Fibroblast of skin of left biceps (primary cell): ENCODE results near the gene TESK2.
"Not testable (repeated sequence)": the region's sequence is repeated elsewhere in the genome, so short reads cannot be mapped to it uniquely, and the experiment has no call there.

Experiments used
- DNase-seq, 2 experiments: peaks; one replicate each; pipeline ENCODE4 v3.0.0-alpha.2; 2013; ENCODE audit warnings: low read depth in 2 of 2

TESK2 gene

GRCh38 chr1:45510036-45510971, 19.3 kb upstream of the TESK2 start:
- DNase-seq, result no peak

- no peak for DNase-seq
Measured at GRCh38 chr1:45508295-45509151, 17.6 kb upstream of the TESK2 start.

DNA sequence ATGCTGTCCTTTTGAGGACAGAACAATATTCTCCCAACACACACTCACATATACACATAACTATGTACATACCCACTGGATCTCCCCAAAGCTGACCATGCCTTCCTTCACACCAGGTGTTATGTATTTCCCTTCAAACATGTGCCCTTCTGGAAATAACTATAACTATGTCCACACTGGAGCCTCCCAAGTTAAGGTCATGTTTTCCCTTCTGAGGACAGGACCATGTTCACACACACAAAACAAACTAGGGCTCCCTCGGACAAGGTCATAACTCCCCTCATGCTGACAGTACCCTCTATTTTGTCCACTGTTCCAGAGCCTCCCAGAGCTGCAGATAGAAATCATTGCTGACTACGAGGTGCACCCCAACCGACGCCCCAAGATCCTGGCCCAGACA, 16.9 kb upstream of the TESK2 start:
- no peak for DNase-seq

DNA sequence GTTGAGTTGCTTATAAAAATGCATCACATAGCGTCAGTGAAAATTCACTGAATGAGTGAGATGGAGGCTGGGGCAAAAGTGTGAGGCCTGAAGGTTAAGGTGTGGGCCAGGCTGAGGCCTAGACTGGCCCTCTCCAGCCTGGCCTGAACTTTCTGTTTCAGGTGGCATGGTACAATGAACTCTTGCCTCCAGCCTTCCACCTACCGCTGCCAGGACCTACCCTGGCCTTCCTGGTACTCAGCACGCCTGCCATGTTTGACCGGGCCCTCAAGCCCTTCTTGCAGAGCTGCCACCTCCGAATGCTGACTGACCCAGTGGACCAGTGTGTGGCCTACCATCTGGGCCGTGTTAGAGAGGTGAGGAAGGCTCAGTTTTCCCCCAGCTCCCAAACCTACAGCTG, 16.2 kb upstream of the TESK2 start:
- DNase-seq, result no peak

- no peak for DNase-seq
Measured at GRCh38 chr1:45503462-45504360, 12.7 kb upstream of the TESK2 start.

DNA sequence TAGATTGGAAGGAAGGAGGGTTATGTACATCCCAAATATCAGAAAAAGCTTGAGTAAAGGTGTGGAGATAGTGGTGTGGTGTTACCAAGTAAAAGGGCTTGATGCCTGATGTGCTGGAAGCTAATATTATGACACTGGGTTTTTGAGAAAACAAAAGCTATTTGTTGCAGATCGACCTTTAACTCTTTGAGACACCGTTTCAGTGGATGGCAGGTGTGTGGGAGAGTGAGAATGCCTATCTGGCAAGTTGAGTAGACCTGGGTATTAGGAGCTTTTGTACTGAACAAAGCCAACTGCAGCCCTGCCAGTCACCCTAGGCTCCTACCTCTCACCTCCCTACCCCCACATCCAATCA, 10.5 kb upstream of the TESK2 start:
- no peak for DNase-seq

DNA sequence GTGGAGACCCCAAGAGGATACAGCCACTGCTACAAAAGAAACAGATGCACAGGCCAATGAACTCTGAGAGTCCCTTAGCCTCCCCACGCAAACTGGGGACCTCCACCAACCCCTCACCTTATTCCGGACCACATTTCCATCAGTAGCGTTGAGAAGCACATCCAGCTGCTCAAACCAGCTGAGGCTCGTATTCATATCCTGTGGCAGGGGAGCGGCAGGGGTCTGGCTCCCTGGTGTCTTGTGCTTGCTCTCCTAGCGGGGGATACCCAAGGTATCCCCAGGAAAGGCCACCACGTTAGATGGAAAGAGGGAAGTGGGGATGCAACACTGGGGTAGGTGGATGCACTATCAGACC, 8.4 kb upstream of the TESK2 start:
- no peak for DNase-seq

DNA sequence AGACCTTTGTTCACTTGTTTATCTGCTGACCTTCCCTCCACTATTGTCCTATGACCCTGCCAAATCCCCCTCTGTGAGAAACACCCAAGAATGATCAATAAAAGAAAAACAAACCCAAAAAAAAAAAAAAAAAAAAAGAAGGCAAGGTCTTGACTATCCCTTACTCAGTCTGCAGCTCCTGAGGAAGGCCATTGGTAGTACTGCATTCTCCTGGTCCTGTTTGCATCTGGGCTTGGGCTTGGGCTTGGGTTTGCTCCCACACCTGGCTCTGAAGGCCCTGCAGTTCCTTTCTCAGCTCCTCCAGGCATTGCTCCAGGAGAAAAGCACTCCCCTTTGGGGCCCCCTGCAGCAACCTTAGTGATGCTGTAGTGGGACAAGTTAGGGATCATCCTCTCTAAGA, 7.3 kb upstream of the TESK2 start:
- DNase-seq, result no peak

DNA sequence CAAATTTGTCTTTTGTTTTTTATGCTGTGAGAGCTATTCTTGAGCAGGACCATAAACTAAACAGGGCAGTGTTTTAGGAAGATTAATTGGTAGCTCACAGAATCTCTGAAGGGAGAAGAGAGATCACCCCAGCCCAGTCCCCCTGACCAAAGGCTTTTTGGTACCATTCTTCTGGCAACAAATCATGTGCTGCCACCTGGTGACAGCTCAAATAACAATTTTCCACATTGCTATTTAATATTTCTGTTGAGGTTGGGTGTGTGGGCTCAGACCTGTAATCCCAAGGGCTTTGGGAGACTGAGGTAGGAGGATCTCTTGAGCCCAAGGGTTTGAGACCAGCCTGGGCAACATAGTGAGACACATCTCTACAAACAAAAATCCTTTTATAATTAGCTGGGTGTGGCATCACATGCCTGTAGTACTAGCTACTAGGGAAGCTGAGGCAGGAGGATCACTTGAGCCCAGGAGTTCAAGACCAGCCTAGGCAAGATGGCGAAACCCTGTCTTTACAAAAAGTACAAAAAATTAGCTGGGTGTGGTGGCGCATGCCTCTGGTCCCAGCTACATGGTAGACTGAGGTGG, 2.2 kb upstream of the TESK2 start:
- DNase-seq, result no peak

DNA sequence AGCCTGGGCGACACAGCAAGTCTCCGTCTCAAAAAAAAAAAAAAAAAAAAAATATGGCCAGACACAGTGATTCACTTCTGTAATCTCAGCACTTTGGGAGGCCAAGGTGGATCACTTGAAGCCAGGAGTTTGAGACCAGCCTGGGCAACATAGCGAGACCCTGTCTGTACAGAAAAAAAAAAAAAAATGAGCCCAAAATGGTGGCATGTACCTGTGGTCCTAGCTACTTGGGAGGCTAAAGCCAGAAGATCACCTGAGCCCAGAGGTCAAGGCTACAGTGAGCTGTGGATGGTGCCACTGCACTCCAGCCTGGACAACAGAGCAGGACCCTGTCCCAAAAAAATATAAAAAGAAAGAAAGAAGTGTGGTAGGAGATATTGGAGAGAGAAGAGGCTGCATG, 1.7 kb upstream of the TESK2 start:
- no peak for DNase-seq

DNA sequence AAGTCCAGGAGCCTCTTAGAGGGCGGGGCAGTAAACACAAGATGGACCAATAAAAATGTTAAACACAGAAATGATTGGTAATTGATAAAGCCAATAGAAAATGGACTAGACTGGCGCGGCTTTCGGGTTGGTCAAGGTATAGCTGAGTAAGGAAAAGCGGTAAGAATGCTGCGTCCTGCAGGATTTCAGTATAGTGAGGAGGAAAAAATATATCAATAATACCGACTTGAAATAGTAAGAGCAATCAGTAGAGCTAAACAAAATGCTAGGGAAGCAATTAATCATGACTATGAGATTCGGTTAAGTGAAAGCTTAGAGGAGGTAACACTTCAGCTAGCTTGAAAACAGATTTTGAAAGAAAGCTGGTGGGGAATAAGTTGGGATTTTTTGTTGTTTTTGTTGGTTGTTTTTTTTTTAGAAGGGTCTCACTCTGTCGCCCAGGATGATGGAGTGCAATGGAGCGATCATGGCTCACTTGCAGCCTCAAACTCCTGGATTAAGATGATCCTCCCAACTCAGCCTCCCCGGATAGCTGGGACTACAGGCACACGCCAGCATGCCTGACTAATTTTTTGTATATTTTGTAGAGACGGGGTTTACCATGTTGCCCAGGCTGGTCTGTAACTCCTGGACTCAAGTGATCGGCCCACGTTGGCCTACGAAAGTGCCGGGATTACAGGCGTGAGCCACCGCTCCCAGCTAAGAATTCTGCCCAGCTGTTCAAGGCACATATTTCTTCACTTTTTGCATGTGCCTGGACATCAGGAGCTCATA, 711 bp upstream of the TESK2 start:
- no peak for DNase-seq

DNA sequence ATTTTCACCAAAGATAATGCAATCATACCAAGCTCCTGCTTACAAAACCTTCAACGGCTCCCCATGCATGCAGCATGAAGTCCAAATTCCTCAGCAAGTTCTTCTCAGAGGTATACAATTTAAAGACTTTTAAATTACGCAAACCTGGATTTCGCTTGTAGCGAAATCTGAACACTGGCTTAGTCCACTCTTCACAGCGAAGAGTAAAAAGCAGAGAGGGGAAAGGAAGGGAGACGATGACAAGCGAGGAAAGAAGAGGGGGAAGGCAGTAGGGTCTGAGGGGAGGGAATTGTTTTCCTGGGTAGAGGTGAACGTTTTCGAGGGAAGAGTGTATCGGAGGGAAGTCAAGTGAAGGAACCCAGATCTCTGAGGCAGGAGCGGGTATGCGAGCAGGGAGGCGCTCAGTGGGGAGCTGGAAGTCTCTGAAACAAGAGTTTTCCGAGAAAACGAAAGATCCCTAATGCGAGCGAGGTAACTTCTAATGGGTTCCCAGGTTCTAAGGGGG, 790 bp downstream of the TESK2 start:
- DNase-seq, result no peak

GRCh38 chr1:45489379-45489778, 1.6 kb downstream of the TESK2 start:
- not testable (repeated sequence) for DNase-seq

- DNase-seq, result no peak
Measured at GRCh38 chr1:45488666-45489377, 2.1 kb downstream of the TESK2 start.

DNA sequence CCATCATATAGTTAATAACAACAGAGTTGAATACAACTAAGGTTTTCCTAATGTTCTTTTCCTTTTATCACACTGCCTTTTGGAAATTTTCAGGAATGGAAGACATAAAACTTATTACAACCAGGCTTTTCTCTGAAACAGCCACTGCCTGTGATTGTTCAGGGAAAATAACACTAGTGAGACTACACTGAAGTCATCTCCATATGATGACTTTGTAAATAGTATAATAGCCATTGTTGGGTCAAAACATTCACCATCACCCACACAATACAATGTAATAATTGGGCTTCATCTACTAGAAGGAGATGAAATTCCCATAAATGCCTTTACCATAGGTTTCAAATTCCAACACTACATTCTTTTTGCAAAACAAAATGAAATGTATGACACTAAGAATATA, 5.0 kb downstream of the TESK2 start:
- DNase-seq, result no peak

DNA sequence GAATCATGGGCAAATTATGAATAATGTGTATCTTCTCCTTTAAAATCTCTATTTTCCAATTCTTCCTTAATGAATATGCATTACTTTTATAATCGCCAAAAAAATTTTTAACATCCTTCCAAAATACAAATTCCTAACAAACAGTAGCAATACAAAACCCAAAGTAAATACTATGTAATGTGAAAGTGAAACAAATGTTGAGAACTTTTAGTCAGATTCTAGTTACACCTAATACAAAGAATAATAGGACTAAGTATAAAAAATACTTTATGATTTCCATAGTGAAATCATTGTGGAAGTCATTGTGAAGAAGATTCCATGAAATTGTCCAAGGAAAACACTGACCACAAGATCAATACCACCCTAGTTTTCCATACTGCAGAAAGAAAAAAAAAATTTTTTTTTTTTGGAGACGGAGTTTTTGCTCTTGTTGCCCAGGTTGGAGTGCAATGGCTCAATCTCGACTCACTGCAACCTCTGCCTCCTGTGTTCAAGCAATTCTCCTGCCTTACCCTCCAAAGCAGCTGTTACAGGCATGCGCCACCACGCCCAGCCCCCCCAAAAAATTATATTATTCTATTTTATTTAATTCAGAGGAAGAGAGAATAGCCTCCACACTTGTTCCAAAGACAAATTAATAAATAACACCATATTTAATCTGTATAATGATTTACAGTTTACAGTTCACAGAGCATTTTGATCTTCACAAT, 11.8 kb downstream of the TESK2 start:
- no peak for DNase-seq

GRCh38 chr1:45478121-45478814, 12.7 kb downstream of the TESK2 start:
- DNase-seq, result no peak

GRCh38 chr1:45477646-45478045, 13.3 kb downstream of the TESK2 start:
- no peak for DNase-seq

DNA sequence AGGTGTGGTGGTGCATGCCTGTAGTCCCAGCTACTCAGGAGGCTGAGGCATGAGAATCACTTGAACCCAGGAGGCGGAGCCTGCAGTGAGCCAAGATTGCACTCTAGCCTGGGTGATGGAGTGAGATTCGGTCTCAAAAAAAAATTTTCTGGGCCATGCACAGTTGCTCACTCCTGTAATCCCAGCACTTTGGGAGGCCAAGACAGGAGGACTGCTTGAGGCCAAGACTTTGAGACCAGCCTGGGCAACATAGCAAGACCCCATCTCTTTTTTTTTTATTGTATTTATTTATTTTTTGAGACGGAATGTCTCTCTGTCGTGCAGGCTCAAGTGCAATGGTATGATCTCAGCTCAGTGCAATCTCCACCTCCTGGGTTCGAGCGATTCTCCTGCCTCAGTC, 16.8 kb downstream of the TESK2 start:
- not testable (repeated sequence) for DNase-seq
